Measurements from ENCODE around the gene CFAP69.

GRCh38 chr7:90266808-90267207, 21.8 kb downstream of the CFAP69 start:
- TF ChIP-seq, protein P1, sequence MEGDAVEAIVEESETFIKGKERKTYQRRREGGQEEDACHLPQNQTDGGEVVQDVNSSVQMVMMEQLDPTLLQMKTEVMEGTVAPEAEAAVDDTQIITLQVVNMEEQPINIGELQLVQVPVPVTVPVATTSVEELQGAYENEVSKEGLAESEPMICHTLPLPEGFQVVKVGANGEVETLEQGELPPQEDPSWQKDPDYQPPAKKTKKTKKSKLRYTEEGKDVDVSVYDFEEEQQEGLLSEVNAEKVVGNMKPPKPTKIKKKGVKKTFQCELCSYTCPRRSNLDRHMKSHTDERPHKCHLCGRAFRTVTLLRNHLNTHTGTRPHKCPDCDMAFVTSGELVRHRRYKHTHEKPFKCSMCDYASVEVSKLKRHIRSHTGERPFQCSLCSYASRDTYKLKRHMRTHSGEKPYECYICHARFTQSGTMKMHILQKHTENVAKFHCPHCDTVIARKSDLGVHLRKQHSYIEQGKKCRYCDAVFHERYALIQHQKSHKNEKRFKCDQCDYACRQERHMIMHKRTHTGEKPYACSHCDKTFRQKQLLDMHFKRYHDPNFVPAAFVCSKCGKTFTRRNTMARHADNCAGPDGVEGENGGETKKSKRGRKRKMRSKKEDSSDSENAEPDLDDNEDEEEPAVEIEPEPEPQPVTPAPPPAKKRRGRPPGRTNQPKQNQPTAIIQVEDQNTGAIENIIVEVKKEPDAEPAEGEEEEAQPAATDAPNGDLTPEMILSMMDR (IDR thresholded peaks at IDR 0.05): no peak
- no peak for TF ChIP-seq EZH2 (IDR thresholded peaks at IDR 0.05; ENCODE audit: borderline replicate concordance, insufficient read depth, low read depth, low read length, poor library complexity, severe bottlenecking)
